CD8-positive, alpha-beta memory T cell (primary cell): Measurements from ENCODE around the gene NUDT16L1. TPM values are rescaled to one million over a fixed set of nuclear protein-coding genes. Genes with fewer than 3 reads are reported as not detected.

Experiments used
- CTCF ChIA-PET: fragments of 350-600 bp; sonication (Branson Sonifier 250); formaldehyde crosslinking; loops from one replicate; lab custom pipeline; 2021; ENCODE audit warnings: antibody characterized with exemption; lab: Charles Lee
- POLR2A ChIA-PET: fragments of 350-600 bp; sonication (Branson Sonifier 250); formaldehyde crosslinking; loops from one replicate; lab custom pipeline; 2021; ENCODE audit warnings: antibody characterized with exemption; lab: Charles Lee
- DNase-seq, 5 donors: peaks; one replicate each; pipeline versions ENCODE4 v3.0.0 to v3.0.0-alpha.2; 2020 to 2022; ENCODE audit warnings: mixed read lengths in 1 of 5
- H3K27ac ChIP-seq: one replicate; pipeline ENCODE4 v1.7.0; 2013; ENCODE audit warnings: low read depth, mild to moderate bottlenecking, low read length, moderate library complexity
- H3K27me3 ChIP-seq: 2 replicates; pipeline ENCODE4 v1.7.0; 2013; ENCODE audit warnings: low read length, mild to moderate bottlenecking; ENCODE audit not compliant: insufficient read depth, poor library complexity, severe bottlenecking
- H3K36me3 ChIP-seq: 2 replicates; pipeline ENCODE4 v1.7.0; 2013; ENCODE audit warnings: mild to moderate bottlenecking, low read length, moderate library complexity; ENCODE audit not compliant: insufficient read depth
- H3K4me1 ChIP-seq: 2 replicates; pipeline ENCODE4 v1.7.0; 2013; ENCODE audit warnings: mild to moderate bottlenecking, low read length, moderate library complexity; ENCODE audit not compliant: insufficient read depth
- H3K4me3 ChIP-seq: 2 replicates; pipeline ENCODE4 v1.7.0; 2013; ENCODE audit warnings: mild to moderate bottlenecking, low read length
- H3K9me3 ChIP-seq: 2 replicates; pipeline ENCODE4 v1.7.0; 2013; ENCODE audit warnings: mild to moderate bottlenecking, low read length
- H3K27ac Mint-ChIP-seq, 8 donors: one replicate each; pipeline ENCODE4 v1.8.0; 2020 to 2021; ENCODE audit warnings: mixed read lengths in 8 of 8, mild to moderate bottlenecking in 6 of 8, inconsistent platforms in 3 of 8, moderate library complexity in 3 of 8
- H3K27me3 Mint-ChIP-seq, 2 donors: one replicate each; pipeline ENCODE4 v1.8.0; 2020 to 2021; ENCODE audit warnings: mixed read lengths in 2 of 2, mild to moderate bottlenecking in 1 of 2, moderate library complexity in 1 of 2
- H3K36me3 Mint-ChIP-seq, 3 donors: one replicate each; pipeline ENCODE4 v1.8.0; 2020 to 2021; ENCODE audit warnings: mixed read lengths in 3 of 3, inconsistent platforms in 1 of 3, mild to moderate bottlenecking in 1 of 3
- H3K4me1 Mint-ChIP-seq, 3 donors: one replicate each; pipeline ENCODE4 v1.8.0; 2020 to 2021; ENCODE audit warnings: mixed read lengths in 3 of 3, inconsistent platforms in 1 of 3, mild to moderate bottlenecking in 1 of 3
- H3K4me3 Mint-ChIP-seq, 7 donors: one replicate each; pipeline ENCODE4 v1.8.0; 2020 to 2021; ENCODE audit warnings: mixed read lengths in 7 of 7, mild to moderate bottlenecking in 6 of 7, moderate library complexity in 4 of 7, inconsistent platforms in 2 of 7
- H3K9me3 Mint-ChIP-seq, 5 donors: one replicate each; pipeline ENCODE4 v1.8.0; 2020 to 2022; ENCODE audit warnings: mixed read lengths in 5 of 5, mild to moderate bottlenecking in 3 of 5, moderate library complexity in 2 of 5, inconsistent platforms in 1 of 5
- polyA plus RNA-seq: library from polyadenylated mRNA; unstranded; fragments of 300-500 nt; fragmentation: Illumina TruSeq; gene quantifications from one replicate; pipeline ENCODE4 v1.2.3, GENCODE V29; 2021
- total RNA-seq, 2 experiments: library from RNA; stranded (reverse); gene quantifications; one replicate each; pipeline ENCODE4 v1.2.3, GENCODE V29; 2021

The NUDT16L1 gene
- total and polyA plus RNA-seq, 3 experiments from 2014 or later, result 40.6 to 89.2 (median 47.7) TPM

DNA sequence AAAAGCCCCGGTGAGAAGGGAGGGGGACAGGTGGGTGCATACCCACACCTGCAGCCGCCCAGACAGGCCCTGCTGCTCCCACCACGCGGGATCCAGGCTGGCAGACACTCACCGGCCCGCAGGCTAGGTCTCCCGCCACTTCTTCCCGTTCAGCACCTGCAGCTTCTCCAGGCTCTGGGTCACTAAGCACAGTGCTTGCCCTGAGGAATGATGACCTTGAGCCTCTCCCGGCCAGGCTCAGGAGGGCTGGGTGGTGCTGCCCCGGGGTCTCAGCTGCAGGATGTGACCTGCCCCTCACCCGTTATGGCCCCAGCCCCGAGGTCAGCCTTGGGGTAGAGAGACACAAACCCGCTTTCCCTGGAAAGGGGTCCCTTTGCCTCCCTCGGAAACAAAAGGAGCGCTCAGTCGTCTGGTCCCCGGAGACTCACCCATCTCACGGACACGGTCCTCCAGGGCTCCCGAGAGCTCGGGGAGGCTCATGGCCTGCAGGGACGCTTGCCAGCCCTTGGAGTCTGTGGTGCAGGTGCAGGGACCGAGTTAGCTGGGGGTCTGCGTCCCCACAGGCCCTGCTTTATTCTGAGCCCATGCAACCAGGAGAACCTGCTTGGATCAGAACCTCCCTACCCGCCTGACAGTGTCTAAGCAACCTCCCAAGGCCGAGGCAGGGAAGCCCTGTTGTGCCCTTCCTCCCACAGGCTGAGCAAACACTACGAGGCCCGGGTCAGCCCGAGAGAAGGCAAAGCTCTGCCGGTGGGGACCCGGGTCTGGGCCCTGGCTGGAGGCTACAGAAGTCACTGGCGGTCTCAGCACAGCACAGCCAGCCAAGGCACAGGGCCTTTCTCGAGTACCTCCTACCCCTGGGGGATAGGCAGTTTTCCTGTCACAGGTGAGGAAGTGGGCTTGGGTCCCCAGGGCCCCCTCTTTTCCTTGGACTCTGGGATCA, 3.8 kb downstream of the NUDT16L1 start:
- peak overlapping the region in 3 of 7 donors; percentile 53 to 81 (median 69) for H3K4me3 Mint-ChIP-seq
- no peak overlapping the region for H3K27ac ChIP-seq
- DNase-seq, result peak in 1 of 5 donors; percentile 49
- H3K27ac Mint-ChIP-seq, result peak overlapping the region in 1 of 8 donors; percentile 80
- no peak overlapping the region for H3K4me3 ChIP-seq
- ChIA-PET CTCF (interaction anchor here (1.0 to 2.2 kb wide), 2 partner anchors 9 to 73 kb away, joined by 3 to 5 read pairs; partner anchors contain the start of gene MGRN1), POLR2A (no interaction called here)
- H3K27me3 Mint-ChIP-seq, result peaks cover 0 to 4% of the 10 kb centered on the region in 2 donors
- peaks cover 29% of the 10 kb centered on the region for H3K4me1 ChIP-seq
- H3K36me3 ChIP-seq, result peaks cover 28% of the 10 kb centered on the region
- peaks cover 0 to 62% (median 6%) of the 10 kb centered on the region in 3 donors for H3K36me3 Mint-ChIP-seq
- H3K4me1 Mint-ChIP-seq, result peaks cover 12 to 38% (median 13%) of the 10 kb centered on the region in 3 donors
- H3K9me3 ChIP-seq, result no peaks in the 10 kb centered on the region
- H3K27me3 ChIP-seq, result no peaks in the 10 kb centered on the region
- no peaks in the 10 kb centered on the region for H3K9me3 Mint-ChIP-seq

DNA sequence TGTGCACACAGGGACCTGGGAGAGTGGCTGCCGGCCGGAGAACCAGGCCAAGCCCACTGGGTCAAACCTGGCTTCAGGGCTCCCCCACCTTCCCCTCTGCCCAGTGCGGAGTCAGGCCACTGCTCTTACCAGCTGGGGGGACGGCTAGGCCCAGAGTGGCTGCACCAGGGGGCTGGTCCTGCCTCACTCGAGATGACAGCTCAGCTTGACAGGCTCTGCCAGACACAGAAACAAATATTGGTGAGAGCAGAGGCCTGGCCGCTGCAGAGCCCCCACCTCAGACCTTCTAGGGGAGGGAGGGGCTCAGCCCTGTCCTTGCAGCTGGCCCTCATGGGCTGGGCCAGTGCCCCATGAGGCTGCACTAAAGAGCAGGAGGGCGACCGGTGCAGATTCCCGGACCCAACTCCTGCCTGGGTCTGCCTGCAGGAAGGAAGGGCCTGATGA, 4.5 kb downstream of the NUDT16L1 start:
- no peaks in the 10 kb centered on the region for H3K9me3 ChIP-seq
- Mint-ChIP-seq H3K27ac (no peak overlapping the region), H3K27me3 (peaks cover 0 to 4% of the 10 kb centered on the region in 2 donors), H3K9me3 (no peaks in the 10 kb centered on the region), H3K36me3 (peaks cover 0 to 67% (median 6%) of the 10 kb centered on the region in 3 donors), H3K4me3 (no peak overlapping the region), H3K4me1 (peaks cover 7 to 32% (median 8%) of the 10 kb centered on the region in 3 donors)
- no peaks in the 10 kb centered on the region for H3K27me3 ChIP-seq
- H3K27ac ChIP-seq, result no peak overlapping the region
- peaks cover 30% of the 10 kb centered on the region for H3K36me3 ChIP-seq
- POLR2A ChIA-PET, result no interaction called here
- CTCF ChIA-PET, result no interaction called here
- H3K4me1 ChIP-seq, result peaks cover 22% of the 10 kb centered on the region
- DNase-seq, result peak in 1 of 5 donors; percentile 45
- H3K4me3 ChIP-seq, result no peak overlapping the region

- Mint-ChIP-seq H3K36me3 (peaks cover 0 to 67% (median 6%) of the 10 kb centered on the region in 3 donors), H3K27me3 (peaks cover 0 to 4% of the 10 kb centered on the region in 2 donors), H3K4me1 (peaks cover 6 to 27% (median 7%) of the 10 kb centered on the region in 3 donors), H3K9me3 (no peaks in the 10 kb centered on the region), H3K4me3 (no peak overlapping the region), H3K27ac (no peak overlapping the region)
- Histone ChIP-seq H3K4me3 (no peak overlapping the region), H3K36me3 (peaks cover 30% of the 10 kb centered on the region), H3K27ac (no peak overlapping the region), H3K27me3 (no peaks in the 10 kb centered on the region), H3K4me1 (peaks cover 20% of the 10 kb centered on the region), H3K9me3 (no peaks in the 10 kb centered on the region)
- ChIA-PET CTCF (no interaction called here), POLR2A (no interaction called here)
- DNase-seq, result peak in 1 of 5 donors; percentile 43
These were observed 5.1 kb downstream of the NUDT16L1 start for GRCh38 chr16:4698321-4699045.

GRCh38 chr16:4699046-4699556, 5.7 kb downstream of the NUDT16L1 start:
- POLR2A ChIA-PET, result no interaction called here
- peaks cover 6 to 25% (median 7%) of the 10 kb centered on the region in 3 donors for H3K4me1 Mint-ChIP-seq
- peaks cover 0 to 4% of the 10 kb centered on the region in 2 donors for H3K27me3 Mint-ChIP-seq
- peaks cover 20% of the 10 kb centered on the region for H3K4me1 ChIP-seq
- peak in 1 of 5 donors; percentile 42 for DNase-seq
- no peak overlapping the region for H3K4me3 ChIP-seq
- peaks cover 30% of the 10 kb centered on the region for H3K36me3 ChIP-seq
- H3K27ac Mint-ChIP-seq, result peak overlapping the region in 2 of 8 donors; percentile 29 to 70
- H3K9me3 Mint-ChIP-seq, result no peaks in the 10 kb centered on the region
- no peak overlapping the region for H3K27ac ChIP-seq
- no peaks in the 10 kb centered on the region for H3K27me3 ChIP-seq
- H3K36me3 Mint-ChIP-seq, result peaks cover 0 to 69% (median 6%) of the 10 kb centered on the region in 3 donors
- CTCF ChIA-PET, result no interaction called here
- no peaks in the 10 kb centered on the region for H3K9me3 ChIP-seq
- peak overlapping the region in 1 of 7 donors; percentile 82 for H3K4me3 Mint-ChIP-seq

GRCh38 chr16:4700380-4700996, 7.1 kb downstream of the NUDT16L1 start:
- H3K27ac ChIP-seq, result no peak overlapping the region
- H3K36me3 ChIP-seq, result peaks cover 22% of the 10 kb centered on the region
- peak in 2 of 5 donors; percentile 38 to 67 for DNase-seq
- H3K4me1 ChIP-seq, result peaks cover 7% of the 10 kb centered on the region
- POLR2A ChIA-PET, result interaction anchor here (0.6 kb wide), 1 partner anchor 34 kb away, joined by 3 read pairs; the partner anchor contains the start of genes ANKS3 and DNAAF8
- Mint-ChIP-seq H3K4me1 (peaks cover 1 to 16% (median 7%) of the 10 kb centered on the region in 3 donors), H3K36me3 (peaks cover 0 to 75% (median 9%) of the 10 kb centered on the region in 3 donors), H3K9me3 (no peaks in the 10 kb centered on the region), H3K27me3 (no peaks in the 10 kb centered on the region), H3K27ac (peak overlapping the region in 3 of 8 donors; percentile 17 to 70 (median 29)), H3K4me3 (peak overlapping the region in 1 of 7 donors; percentile 82)
- H3K9me3 ChIP-seq, result no peaks in the 10 kb centered on the region
- H3K27me3 ChIP-seq, result no peaks in the 10 kb centered on the region
- H3K4me3 ChIP-seq, result no peak overlapping the region
- CTCF ChIA-PET, result no interaction called here

- Histone ChIP-seq H3K27ac (no peak overlapping the region), H3K4me1 (peaks cover 4% of the 10 kb centered on the region), H3K27me3 (no peaks in the 10 kb centered on the region), H3K36me3 (peaks cover 18% of the 10 kb centered on the region), H3K9me3 (no peaks in the 10 kb centered on the region), H3K4me3 (no peak overlapping the region)
- ChIA-PET POLR2A (interaction anchor here (0.6 kb wide), 2 partner anchors 33 to 38 kb away, joined by 3 to 5 read pairs; partner anchors contain the start of genes ANKS3 and DNAAF8), CTCF (no interaction called here)
- Mint-ChIP-seq H3K36me3 (peaks cover 0 to 70% (median 9%) of the 10 kb centered on the region in 3 donors), H3K9me3 (no peaks in the 10 kb centered on the region), H3K4me1 (peaks cover 0 to 14% (median 7%) of the 10 kb centered on the region in 3 donors), H3K27ac (no peak overlapping the region), H3K4me3 (no peak overlapping the region), H3K27me3 (no peaks in the 10 kb centered on the region)
- DNase-seq, result no peak
These were observed 7.8 kb downstream of the NUDT16L1 start for GRCh38 chr16:4700997-4701743.
